A673 (cell line): ENCODE data around the gene CD300LF.

Experiments used
- EZH2 ChIP-seq: fragments of 200-600 bp; sonication (generic); IDR thresholded peaks from 2 replicates; pipeline ENCODE4 v1.6.1; 2017; ENCODE audit warnings: borderline replicate concordance, low read depth, mild to moderate bottlenecking, mixed read lengths, antibody characterized with exemption, low read length; ENCODE audit not compliant: poor library complexity, severe bottlenecking
- TF ChIP-seq, protein P1 (sequence below): fragments of 300-800, 200-600 bp; sonication (generic); conservative IDR thresholded peaks from 2 replicates; pipeline ENCODE4 v1.5.1; 2017; ENCODE audit warnings: low read depth, mild to moderate bottlenecking, antibody characterized with exemption, low read length, moderate library complexity, mixed read lengths

DNA sequence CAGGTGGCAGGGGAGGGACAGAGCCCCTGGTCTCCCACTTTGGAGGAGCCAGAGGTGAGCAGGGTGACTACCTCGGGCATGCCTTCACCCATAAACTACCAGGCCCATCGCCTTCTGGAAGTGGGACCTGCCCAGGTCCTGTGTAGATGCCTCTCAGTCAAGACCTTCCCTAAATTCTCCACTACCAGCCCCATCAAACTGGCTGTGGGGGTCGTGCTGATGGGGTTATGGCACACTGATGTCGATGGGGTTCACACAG lies 18.6 kb upstream of the CD300LF start:
- TF ChIP-seq, protein P1, sequence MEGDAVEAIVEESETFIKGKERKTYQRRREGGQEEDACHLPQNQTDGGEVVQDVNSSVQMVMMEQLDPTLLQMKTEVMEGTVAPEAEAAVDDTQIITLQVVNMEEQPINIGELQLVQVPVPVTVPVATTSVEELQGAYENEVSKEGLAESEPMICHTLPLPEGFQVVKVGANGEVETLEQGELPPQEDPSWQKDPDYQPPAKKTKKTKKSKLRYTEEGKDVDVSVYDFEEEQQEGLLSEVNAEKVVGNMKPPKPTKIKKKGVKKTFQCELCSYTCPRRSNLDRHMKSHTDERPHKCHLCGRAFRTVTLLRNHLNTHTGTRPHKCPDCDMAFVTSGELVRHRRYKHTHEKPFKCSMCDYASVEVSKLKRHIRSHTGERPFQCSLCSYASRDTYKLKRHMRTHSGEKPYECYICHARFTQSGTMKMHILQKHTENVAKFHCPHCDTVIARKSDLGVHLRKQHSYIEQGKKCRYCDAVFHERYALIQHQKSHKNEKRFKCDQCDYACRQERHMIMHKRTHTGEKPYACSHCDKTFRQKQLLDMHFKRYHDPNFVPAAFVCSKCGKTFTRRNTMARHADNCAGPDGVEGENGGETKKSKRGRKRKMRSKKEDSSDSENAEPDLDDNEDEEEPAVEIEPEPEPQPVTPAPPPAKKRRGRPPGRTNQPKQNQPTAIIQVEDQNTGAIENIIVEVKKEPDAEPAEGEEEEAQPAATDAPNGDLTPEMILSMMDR, result no peak
- no peak for TF ChIP-seq EZH2
